GF-D8 (cell line): Measurements from ENCODE around the gene SAMD9.
"Not testable (repeated sequence)": the region's sequence is repeated elsewhere in the genome, so short reads cannot be mapped to it uniquely, and the experiment has no call there.

ENCODE experiments used
- DNase-seq: peaks from one replicate; lab custom pipeline; 2025; lab: John Stamatoyannopoulos, UW

SAMD9 gene

GRCh38 chr7:93120592-93121549, 3.1 kb upstream of the SAMD9 start:
- DNase-seq, result no peak

- DNase-seq, result no peak
Observed at GRCh38 chr7:93119191-93119905, 1.6 kb upstream of the SAMD9 start.

GRCh38 chr7:93117327-93117726, 452 bp downstream of the SAMD9 start:
- DNase-seq, result no peak

GRCh38 chr7:93115796-93116195, 2.0 kb downstream of the SAMD9 start:
- DNase-seq, result no peak

- no peak for DNase-seq
Observed at GRCh38 chr7:93108003-93108402, 9.8 kb downstream of the SAMD9 start.

GRCh38 chr7:93097388-93097787, 20.4 kb downstream of the SAMD9 start:
- DNase-seq, result no peak

- DNase-seq, result no peak
Observed at GRCh38 chr7:93092757-93093370, 24.9 kb downstream of the SAMD9 start.

- DNase-seq, result not testable (repeated sequence)
Observed at GRCh38 chr7:93073357-93073756, 44.4 kb downstream of the SAMD9 start.

GRCh38 chr7:93062599-93062998, 55.2 kb downstream of the SAMD9 start:
- no peak for DNase-seq

GRCh38 chr7:93060865-93061264, 56.9 kb downstream of the SAMD9 start:
- DNase-seq, result no peak

- no peak for DNase-seq
Observed at GRCh38 chr7:93060025-93060424, 57.8 kb downstream of the SAMD9 start.

GRCh38 chr7:93056621-93057020, 61.2 kb downstream of the SAMD9 start:
- not testable (repeated sequence) for DNase-seq

- peak; percentile 10 for DNase-seq
Observed at GRCh38 chr7:93055543-93056107, 62.2 kb downstream of the SAMD9 start.

- no peak for DNase-seq
Observed at GRCh38 chr7:93054975-93055374, 62.8 kb downstream of the SAMD9 start.

GRCh38 chr7:93053949-93054943, 63.5 kb downstream of the SAMD9 start:
- DNase-seq, result no peak

- no peak for DNase-seq
Observed at GRCh38 chr7:93053209-93053948, 64.4 kb downstream of the SAMD9 start.

GRCh38 chr7:93051660-93052059, 66.1 kb downstream of the SAMD9 start:
- DNase-seq, result no peak
